Activated CD8-positive, alpha-beta T cell treated with anti-CD3 and anti-CD28 coated beads for 36 hours (primary cell): ENCODE measurements around the gene PPP2R2B. TPM values are rescaled to one million over a fixed set of nuclear protein-coding genes. Genes with fewer than 3 reads are reported as not detected.

ENCODE experiments used
- ATAC-seq: fragments of 200-7000 bp; cut with Tn5 transposase; one replicate; pipeline ENCODE4 v1.10.0; 2021; ENCODE audit warnings: mild to moderate bottlenecking, moderate library complexity
- CTCF ChIA-PET: fragments of 350-600 bp; sonication (Branson Sonifier 250); formaldehyde crosslinking; loops from one replicate; lab custom pipeline; 2021; ENCODE audit warnings: antibody characterized with exemption; lab: Charles Lee
- POLR2A ChIA-PET: fragments of 350-600 bp; sonication (Branson Sonifier 250); formaldehyde crosslinking; loops from one replicate; lab custom pipeline; 2021; ENCODE audit warnings: antibody characterized with exemption; lab: Charles Lee
- DNase-seq: peaks from one replicate; pipeline ENCODE4 v3.0.0-alpha.2; 2020
- H3K27ac Mint-ChIP-seq: one replicate; pipeline ENCODE4 v1.8.0; 2021; ENCODE audit warnings: mild to moderate bottlenecking, mixed read lengths
- H3K27me3 Mint-ChIP-seq: one replicate; pipeline ENCODE4 v1.8.0; 2021; ENCODE audit warnings: mixed read lengths
- H3K36me3 Mint-ChIP-seq: one replicate; pipeline ENCODE4 v1.8.0; 2021; ENCODE audit warnings: low read depth, mixed read lengths
- H3K4me1 Mint-ChIP-seq: one replicate; pipeline ENCODE4 v1.8.0; 2021; ENCODE audit warnings: low read depth, mixed read lengths
- H3K4me3 Mint-ChIP-seq: one replicate; pipeline ENCODE4 v1.8.0; 2021; ENCODE audit warnings: mild to moderate bottlenecking, moderate library complexity, mixed read lengths
- H3K9me3 Mint-ChIP-seq: one replicate; pipeline ENCODE4 v1.8.0; 2021; ENCODE audit warnings: mixed read lengths
- intact Hi-C: fragments of 100-400 bp; cut with micrococcal nuclease; formaldehyde crosslinking; loops from one replicate; pipeline ENCODE4 v1.10.0; 2022
- total RNA-seq, 2 experiments: library from RNA; stranded (reverse); gene quantifications; one replicate each; pipeline ENCODE4 v1.2.3, GENCODE V29; 2021
- TF ChIP-seq, protein P1 (sequence below): fragments of 200-600 bp; IDR thresholded peaks from one replicate; pipeline ENCODE4 v1.8.0; 2022; ENCODE audit warnings: antibody characterized with exemption, mild to moderate bottlenecking

Gene PPP2R2B
- total RNA-seq, 2 experiments from 2014 or later: 0.56 to 0.65 TPM

DNA sequence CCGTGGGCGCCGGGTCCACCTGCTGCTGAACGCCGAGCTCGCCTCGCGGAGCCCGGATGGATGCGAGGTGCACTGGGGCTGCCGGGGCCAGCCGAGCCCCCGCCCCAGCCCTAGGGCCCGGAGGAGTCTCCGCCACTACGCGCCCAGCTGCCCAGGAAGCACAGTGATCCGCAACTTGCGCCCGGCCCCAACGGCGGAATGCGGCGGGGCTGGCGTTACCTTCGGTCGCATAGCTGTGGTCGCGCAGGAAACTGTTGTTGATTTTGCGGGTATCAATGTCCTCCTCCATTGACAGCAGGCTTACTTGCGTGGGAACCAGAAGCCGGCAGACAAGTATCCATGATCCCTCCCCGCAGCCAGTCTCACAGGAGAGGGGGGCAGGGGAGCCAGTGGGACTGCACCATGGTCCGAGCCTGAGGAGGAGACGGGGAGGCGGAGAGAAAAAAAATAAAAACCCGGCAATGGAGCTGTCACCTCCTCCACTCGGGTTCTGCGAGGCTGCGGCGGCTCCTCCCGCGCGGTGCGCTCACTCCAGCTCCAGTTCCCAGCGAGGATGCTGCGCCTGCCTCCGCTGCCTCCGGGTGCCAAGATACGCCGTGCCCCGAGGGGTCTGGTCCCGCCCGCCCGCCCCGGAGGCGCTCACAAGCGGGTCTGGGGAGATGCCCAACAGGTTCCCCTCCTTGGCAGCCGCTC is 628 bp downstream of the PPP2R2B start:
- Mint-ChIP-seq H3K27ac (no peak overlapping the region), H3K4me1 (peaks cover 11% of the 10 kb centered on the region), H3K27me3 (peaks cover 21% of the 10 kb centered on the region), H3K4me3 (peak overlapping the region; percentile 76), H3K36me3 (no peaks in the 10 kb centered on the region), H3K9me3 (no peaks in the 10 kb centered on the region)
- intact Hi-C loops: loop anchor here (10.0 kb wide), 1 partner anchor 83 kb away; no protein-coding TSS in a partner anchor
- ChIA-PET CTCF (interaction anchor here (0.8 to 1.7 kb wide), 3 partner anchors 23 to 217 kb away, joined by 3 to 6 read pairs (median 4); no protein-coding TSS in a partner anchor), POLR2A (no interaction called here)
- TF ChIP-seq, protein P1, sequence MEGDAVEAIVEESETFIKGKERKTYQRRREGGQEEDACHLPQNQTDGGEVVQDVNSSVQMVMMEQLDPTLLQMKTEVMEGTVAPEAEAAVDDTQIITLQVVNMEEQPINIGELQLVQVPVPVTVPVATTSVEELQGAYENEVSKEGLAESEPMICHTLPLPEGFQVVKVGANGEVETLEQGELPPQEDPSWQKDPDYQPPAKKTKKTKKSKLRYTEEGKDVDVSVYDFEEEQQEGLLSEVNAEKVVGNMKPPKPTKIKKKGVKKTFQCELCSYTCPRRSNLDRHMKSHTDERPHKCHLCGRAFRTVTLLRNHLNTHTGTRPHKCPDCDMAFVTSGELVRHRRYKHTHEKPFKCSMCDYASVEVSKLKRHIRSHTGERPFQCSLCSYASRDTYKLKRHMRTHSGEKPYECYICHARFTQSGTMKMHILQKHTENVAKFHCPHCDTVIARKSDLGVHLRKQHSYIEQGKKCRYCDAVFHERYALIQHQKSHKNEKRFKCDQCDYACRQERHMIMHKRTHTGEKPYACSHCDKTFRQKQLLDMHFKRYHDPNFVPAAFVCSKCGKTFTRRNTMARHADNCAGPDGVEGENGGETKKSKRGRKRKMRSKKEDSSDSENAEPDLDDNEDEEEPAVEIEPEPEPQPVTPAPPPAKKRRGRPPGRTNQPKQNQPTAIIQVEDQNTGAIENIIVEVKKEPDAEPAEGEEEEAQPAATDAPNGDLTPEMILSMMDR: no peak
- ATAC-seq: peak; percentile 46
- DNase-seq: peak; percentile 45

DNA sequence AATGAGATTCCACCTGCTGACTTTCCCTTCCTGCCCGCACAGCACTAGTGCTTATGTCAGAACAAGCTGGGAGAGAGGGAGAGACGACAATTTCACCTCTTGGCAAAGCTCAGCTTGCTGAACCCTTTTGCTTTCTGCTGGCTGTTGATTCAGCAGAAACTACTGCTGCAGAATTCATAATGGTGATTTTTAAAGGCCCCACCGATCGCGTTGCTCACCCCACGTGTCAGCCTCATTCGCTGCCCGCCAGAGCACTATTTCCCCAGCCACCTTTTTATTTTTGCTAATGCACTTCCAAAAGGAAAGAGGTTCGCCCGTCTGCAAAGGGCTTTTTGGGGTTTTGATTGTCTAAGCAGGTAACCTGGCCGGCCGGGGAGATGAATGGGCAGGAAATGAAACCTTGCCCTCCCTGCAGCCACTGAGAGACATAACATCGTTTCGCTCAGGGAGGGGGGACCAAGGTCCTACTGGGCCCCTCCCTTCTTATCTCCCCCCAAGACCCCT is 1.3 kb downstream of the PPP2R2B start:
- Mint-ChIP-seq H3K4me3 (peak overlapping the region; percentile 76), H3K27ac (no peak overlapping the region), H3K9me3 (no peaks in the 10 kb centered on the region), H3K36me3 (no peaks in the 10 kb centered on the region), H3K27me3 (peaks cover 21% of the 10 kb centered on the region), H3K4me1 (peaks cover 11% of the 10 kb centered on the region)
- TF ChIP-seq, protein P1: no peak
- peak; percentile 5 for ATAC-seq
- intact Hi-C loops: loop anchor here (10.0 kb wide), 1 partner anchor 82 kb away; no protein-coding TSS in a partner anchor
- DNase-seq: peak; percentile 23
- ChIA-PET CTCF (interaction anchor here (0.6 to 1.7 kb wide), 4 partner anchors 22 to 312 kb away, joined by 3 to 6 read pairs (median 4); no protein-coding TSS in a partner anchor), POLR2A (no interaction called here)

DNA sequence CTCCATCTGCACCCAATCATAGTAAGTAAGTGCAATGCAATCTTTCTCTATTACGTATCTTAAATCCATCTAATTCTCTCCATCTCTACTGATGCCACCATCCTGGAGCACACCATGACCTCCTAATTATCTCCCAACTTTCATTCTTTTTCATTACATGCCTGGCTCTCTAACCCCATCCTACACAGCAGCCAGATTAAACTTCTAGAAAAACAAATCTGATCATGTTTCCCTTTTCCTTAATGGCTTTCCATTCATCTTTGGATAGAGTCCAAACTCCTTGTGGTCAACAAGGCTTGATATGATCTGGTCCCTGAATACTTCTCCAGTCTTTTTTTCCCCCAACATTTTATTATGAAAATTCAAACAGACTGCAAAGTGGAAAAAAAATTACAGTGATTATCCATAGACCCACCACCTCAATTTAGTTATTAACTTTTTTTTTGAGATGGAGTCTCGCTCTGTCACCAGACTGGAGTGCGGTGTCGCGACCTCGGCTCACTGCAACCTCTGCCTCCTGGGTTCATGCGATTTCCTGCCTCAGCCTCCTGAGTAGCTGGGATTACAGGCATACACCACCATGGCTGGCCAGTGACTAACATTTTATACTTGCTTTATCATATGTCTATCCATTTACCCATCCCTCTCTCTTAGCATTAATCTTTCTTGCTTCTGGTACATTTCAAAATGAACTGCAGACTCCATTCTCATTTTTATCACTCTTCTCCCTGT is 5.2 kb downstream of the PPP2R2B start:
- no peak overlapping the region for H3K27ac Mint-ChIP-seq
- POLR2A ChIA-PET: no interaction called here
- H3K9me3 Mint-ChIP-seq: no peaks in the 10 kb centered on the region
- intact Hi-C loops: loop anchor here (10.0 kb wide), 1 partner anchor 79 kb away; no protein-coding TSS in a partner anchor
- CTCF ChIA-PET: no interaction called here
- TF ChIP-seq, protein P1: no peak
- no peak for ATAC-seq
- H3K4me3 Mint-ChIP-seq: no peak overlapping the region
- DNase-seq: no peak
- no peaks in the 10 kb centered on the region for H3K36me3 Mint-ChIP-seq
- peaks cover 12% of the 10 kb centered on the region for H3K27me3 Mint-ChIP-seq
- H3K4me1 Mint-ChIP-seq: peaks cover 15% of the 10 kb centered on the region

DNA sequence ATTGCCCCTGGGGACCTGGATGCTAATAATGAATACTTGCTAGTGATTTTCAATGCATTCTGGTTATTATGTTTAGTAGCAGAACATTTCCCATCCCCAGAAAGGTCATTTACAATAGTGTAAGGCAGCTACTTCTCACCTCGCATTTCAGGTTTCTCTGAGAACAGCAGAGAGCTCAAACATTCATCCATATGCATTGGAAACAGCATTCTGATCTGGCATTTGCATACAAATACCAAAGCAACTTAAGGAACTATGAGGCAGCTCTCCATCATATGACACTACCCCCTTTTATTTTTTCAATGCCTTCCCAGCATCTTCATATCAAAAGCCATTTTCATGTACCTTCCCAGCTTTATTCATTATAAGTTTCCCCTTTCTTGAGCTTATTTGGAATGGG is 6.4 kb downstream of the PPP2R2B start:
- ChIA-PET CTCF (no interaction called here), POLR2A (interaction anchor here (0.5 kb wide), 1 partner anchor 309 kb away, joined by 3 read pairs; no protein-coding TSS in a partner anchor)
- no peak overlapping the region for H3K27ac Mint-ChIP-seq
- TF ChIP-seq, protein P1: no peak
- H3K27me3 Mint-ChIP-seq: peaks cover 10% of the 10 kb centered on the region
- H3K36me3 Mint-ChIP-seq: no peaks in the 10 kb centered on the region
- DNase-seq (no peak), ATAC-seq (no peak)
- H3K4me3 Mint-ChIP-seq: no peak overlapping the region
- peaks cover 16% of the 10 kb centered on the region for H3K4me1 Mint-ChIP-seq
- H3K9me3 Mint-ChIP-seq: no peaks in the 10 kb centered on the region
- intact Hi-C loops: loop anchor here (10.0 kb wide), 1 partner anchor 77 kb away; no protein-coding TSS in a partner anchor
